DMS 273 (cell line): Measurements from ENCODE around the gene ZFP28.

ENCODE experiments used
- DNase-seq: peaks from one replicate; lab custom pipeline; 2025; ENCODE audit not compliant: unreplicated experiment; lab: John Stamatoyannopoulos, UW

ZFP28 gene

GRCh38 chr19:56595548-56595899 lies 56.8 kb downstream of the ZFP28 start:
- no peak for DNase-seq

GRCh38 chr19:56596676-56597075 lies 57.9 kb downstream of the ZFP28 start:
- DNase-seq, result no peak

- no peak for DNase-seq
Measured at GRCh38 chr19:56597696-56598095, 58.9 kb downstream of the ZFP28 start.

DNA sequence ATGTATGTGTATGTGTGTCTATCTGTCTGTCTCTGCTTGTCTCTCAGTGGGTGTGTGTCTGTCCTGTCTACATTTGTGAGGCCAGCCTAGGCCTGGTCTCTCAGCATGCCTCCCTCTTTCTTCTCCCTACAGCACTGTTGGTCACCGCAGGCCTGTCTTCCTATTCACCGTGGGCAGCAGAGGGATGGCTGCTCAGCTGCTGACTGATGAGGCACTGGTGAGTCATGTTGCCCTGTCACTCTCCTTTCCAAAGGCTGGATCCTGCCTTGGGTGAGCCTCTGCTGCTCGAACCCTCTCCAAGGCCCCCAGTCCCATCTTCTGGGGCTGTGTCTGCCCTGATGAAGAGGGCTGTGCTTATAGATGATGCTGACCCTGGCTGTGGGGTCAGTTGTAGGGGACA lies 62.6 kb downstream of the ZFP28 start:
- no peak for DNase-seq

DNA sequence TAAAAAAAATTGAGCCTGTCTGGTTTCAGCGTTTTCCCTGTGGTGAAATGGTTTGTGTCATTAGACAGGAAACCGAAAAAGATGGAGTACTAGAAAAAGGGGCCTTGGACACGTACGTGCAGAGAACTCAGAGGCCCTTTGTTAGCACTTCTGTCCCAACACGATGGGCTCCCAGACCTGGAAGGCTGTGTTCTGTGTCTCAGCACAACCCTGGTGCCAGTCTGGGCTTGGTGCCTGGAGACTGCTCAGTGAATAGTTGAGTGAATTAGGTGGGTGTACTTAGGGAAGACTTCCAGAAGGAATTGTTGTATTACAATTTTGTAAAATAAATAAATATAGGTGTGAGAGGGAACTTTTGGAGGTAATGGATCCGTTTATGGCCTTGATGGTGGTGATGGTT lies 65.1 kb downstream of the ZFP28 start:
- no peak for DNase-seq
